PC-3 (cell line): ENCODE results near the gene DNAJC28. TPM values are rescaled to one million over a fixed set of nuclear protein-coding genes. Genes with fewer than 3 reads are reported as not detected.

Experiments used
- ATAC-seq: fragments of 200-7000 bp; cut with Tn5 transposase; 2 replicates; pipeline ENCODE4 v1.9.1; 2020; ENCODE audit warnings: mild to moderate bottlenecking, moderate library complexity
- BruUV-seq: library from RNA; stranded (reverse); fragments of 400-500 nt; replicated peaks from 2 replicates; lab custom pipeline; 2021; lab: Mats Ljungman, UMichigan
- CTCF ChIA-PET: fragments of 300-600 bp; sonication (Branson Sonifier 250); formaldehyde crosslinking; loops from one replicate; lab custom pipeline; 2022; ENCODE audit warnings: antibody characterized with exemption; lab: Charles Lee
- POLR2A ChIA-PET: fragments of 300-600 bp; sonication (Branson Sonifier 250); formaldehyde crosslinking; loops from one replicate; lab custom pipeline; 2022; ENCODE audit warnings: antibody characterized with exemption; ENCODE audit not compliant: unreplicated experiment; lab: Charles Lee
- DNase-seq: peaks from one replicate; pipeline ENCODE4 v3.0.0-alpha.2; 2015
- H2AFZ ChIP-seq: fragments of 300-600 bp; sonication (generic); 2 replicates; pipeline ENCODE4 v1.6.0; 2016; ENCODE audit warnings: antibody characterized with exemption, low read length
- H3F3A ChIP-seq: fragments of 300-600 bp; sonication (generic); one replicate; pipeline ENCODE4 v1.6.0; 2017; ENCODE audit warnings: antibody characterized with exemption, low read length, control low read depth, mild to moderate bottlenecking; ENCODE audit not compliant: unreplicated experiment
- H3K27ac ChIP-seq: fragments of 300-600 bp; sonication (generic); 2 replicates; pipeline ENCODE4 v1.5.1; 2016; ENCODE audit warnings: mild to moderate bottlenecking, low read length
- H3K27me3 ChIP-seq: fragments of 300-600 bp; sonication (generic); 2 replicates; pipeline ENCODE4 v1.6.1; 2016; ENCODE audit warnings: low read length, mixed read lengths
- H3K36me3 ChIP-seq: fragments of 300-600 bp; sonication (generic); 2 replicates; pipeline ENCODE4 v1.6.1; 2016; ENCODE audit warnings: low read depth, mixed run types, low read length, mixed read lengths
- H3K4me1 ChIP-seq: fragments of 300-600 bp; sonication (generic); 2 replicates; pipeline ENCODE4 v1.5.1; 2016; ENCODE audit warnings: low read length; ENCODE audit not compliant: insufficient read depth
- H3K4me2 ChIP-seq: fragments of 300-600 bp; sonication (generic); 2 replicates; pipeline ENCODE4 v1.6.0; 2016; ENCODE audit warnings: low read length
- H3K4me3 ChIP-seq: fragments of 300-600 bp; sonication (generic); 2 replicates; pipeline ENCODE4 v1.5.1; 2016; ENCODE audit warnings: mild to moderate bottlenecking, low read length, mixed read lengths
- H3K79me2 ChIP-seq: fragments of 300-600 bp; sonication (generic); 2 replicates; pipeline ENCODE4 v1.6.1; 2017; ENCODE audit warnings: low read length, mixed read lengths
- H3K9ac ChIP-seq: fragments of 300-600 bp; sonication (generic); 2 replicates; pipeline ENCODE4 v1.6.0; 2016; ENCODE audit warnings: mild to moderate bottlenecking, low read length
- H3K9me2 ChIP-seq: fragments of 300-600 bp; sonication (generic); replicated peaks from 2 replicates; pipeline ENCODE4 v1.6.1; 2016; ENCODE audit warnings: mixed run types, low read length, mixed read lengths
- H3K9me3 ChIP-seq: fragments of 300-600 bp; sonication (generic); 2 replicates; pipeline ENCODE4 v1.6.1; 2016; ENCODE audit warnings: low read length, mixed read lengths
- H4K20me1 ChIP-seq: fragments of 300-600 bp; sonication (generic); 2 replicates; pipeline ENCODE4 v1.6.1; 2016; ENCODE audit warnings: low read length, mixed read lengths
- CTCF ChIP-seq: fragments of 300-600 bp; sonication (generic); conservative IDR thresholded peaks from 2 replicates; pipeline ENCODE4 v1.5.1; 2017; ENCODE audit warnings: antibody characterized with exemption, low read depth, mild to moderate bottlenecking, low read length
- EZH2 ChIP-seq: fragments of 300-600 bp; sonication (generic); IDR thresholded peaks from one replicate; pipeline ENCODE4 v1.6.1; 2017; ENCODE audit warnings: antibody characterized with exemption, mild to moderate bottlenecking, low read length; ENCODE audit not compliant: unreplicated experiment
- EZH2phosphoT487 ChIP-seq: fragments of 300-600 bp; sonication (generic); IDR thresholded peaks from 2 replicates; pipeline ENCODE4 v1.6.1; 2018; ENCODE audit warnings: mild to moderate bottlenecking, antibody characterized with exemption, low read length, borderline replicate concordance
- intact Hi-C: fragments of 100-400 bp; cut with micrococcal nuclease; formaldehyde crosslinking; loops from 2 replicates; pipeline ENCODE4 v1.9.0; 2023
- total RNA-seq: library from RNA; depleted of rRNA; stranded (reverse); fragments of >200 nt; gene quantifications from 2 replicates; pipeline ENCODE4 v1.2.3, GENCODE V29; 2014

Gene DNAJC28
- total RNA-seq, 1 experiment from 2014 or later: 0.44 TPM

GRCh38 chr21:33492571-33492970 lies 1.1 kb upstream of the DNAJC28 start:
- ATAC-seq (no peak), DNase-seq (peak; percentile 51)
- H3K4me1 ChIP-seq: no peaks in the 10 kb centered on the region
- H3K9me3 ChIP-seq: no peaks in the 10 kb centered on the region
- no peaks in the 10 kb centered on the region for H3K36me3 ChIP-seq
- ChIA-PET CTCF (no interaction called here), POLR2A (no interaction called here)
- no peak overlapping the region for H3K27ac ChIP-seq
- no peaks in the 10 kb centered on the region for H4K20me1 ChIP-seq
- TF ChIP-seq EZH2phosphoT487 (no peak), EZH2 (no peak), CTCF (no peak)
- no peak overlapping the region for H3K4me2 ChIP-seq
- intact Hi-C loops: no loop called here
- no TSS peak for BruUV-seq
- no peak overlapping the region for H3K4me3 ChIP-seq
- no peak overlapping the region for H2AFZ ChIP-seq
- H3K27me3 ChIP-seq: no peaks in the 10 kb centered on the region
- no peaks in the 10 kb centered on the region for H3K79me2 ChIP-seq
- no peaks in the 10 kb centered on the region for H3F3A ChIP-seq
- no peaks in the 10 kb centered on the region for H3K9me2 ChIP-seq
- no peak overlapping the region for H3K9ac ChIP-seq

- peak overlapping the region; percentile 94 for H2AFZ ChIP-seq
- H3K4me3 ChIP-seq: peak overlapping the region; percentile 82
- CTCF ChIA-PET: interaction anchor here (0.6 to 1.5 kb wide), 4 partner anchors 11 to 294 kb away, joined by 3 to 16 read pairs (median 3); partner anchors contain the start of gene TMEM50B
- H3K79me2 ChIP-seq: no peaks in the 10 kb centered on the region
- H3K4me1 ChIP-seq: no peaks in the 10 kb centered on the region
- POLR2A ChIA-PET: interaction anchor here (0.6 to 1.6 kb wide), 2 partner anchors 7 to 11 kb away, joined by 10 to 29 read pairs; partner anchors contain the start of gene TMEM50B
- intact Hi-C loops: no loop called here
- TSS peak; percentile 76 for BruUV-seq
- DNase-seq (no peak), ATAC-seq (peak; percentile 19)
- H3K9ac ChIP-seq: peak overlapping the region; percentile 34
- no peaks in the 10 kb centered on the region for H4K20me1 ChIP-seq
- H3K27me3 ChIP-seq: no peaks in the 10 kb centered on the region
- no peak overlapping the region for H3K27ac ChIP-seq
- H3K9me2 ChIP-seq: no peaks in the 10 kb centered on the region
- peak overlapping the region; percentile 83 for H3K4me2 ChIP-seq
- no peaks in the 10 kb centered on the region for H3F3A ChIP-seq
- TF ChIP-seq CTCF: no peak
- TF ChIP-seq EZH2: no peak
- no peak for TF ChIP-seq EZH2phosphoT487
- no peaks in the 10 kb centered on the region for H3K9me3 ChIP-seq
- no peaks in the 10 kb centered on the region for H3K36me3 ChIP-seq
Observed at GRCh38 chr21:33490991-33491372, 534 bp downstream of the DNAJC28 start.

- ChIA-PET CTCF (no interaction called here), POLR2A (interaction anchor here (0.6 kb wide), 1 partner anchor 100 kb away, joined by 9 read pairs; no protein-coding TSS in a partner anchor)
- DNase-seq: no peak
Observed at GRCh38 chr21:33488936-33489335, 2.6 kb downstream of the DNAJC28 start.

More at GRCh38 chr21:33488936-33489335, 2.6 kb downstream of the DNAJC28 start:
- no peak overlapping the region for H3K9ac ChIP-seq
- no TSS peak for BruUV-seq
- no peaks in the 10 kb centered on the region for H3K79me2 ChIP-seq
- intact Hi-C loops: no loop called here
- no peak for TF ChIP-seq EZH2phosphoT487
- TF ChIP-seq EZH2: no peak
- no peak for TF ChIP-seq CTCF
- H3K4me2 ChIP-seq: no peak overlapping the region
- H3K27ac ChIP-seq: no peak overlapping the region
- H3K4me1 ChIP-seq: no peaks in the 10 kb centered on the region
- no peak for ATAC-seq
- no peaks in the 10 kb centered on the region for H3K27me3 ChIP-seq
- no peak overlapping the region for H2AFZ ChIP-seq
- H3K9me2 ChIP-seq: no peaks in the 10 kb centered on the region
- no peaks in the 10 kb centered on the region for H3K9me3 ChIP-seq
- H3K36me3 ChIP-seq: no peaks in the 10 kb centered on the region
- H3K4me3 ChIP-seq: no peak overlapping the region
- H3F3A ChIP-seq: no peaks in the 10 kb centered on the region
- no peaks in the 10 kb centered on the region for H4K20me1 ChIP-seq
